Heart left ventricle (tissue), 13 donors: ENCODE measurements around the gene TIMM22.

Experiments used
- CTCF ChIP-seq, 12 donors: fragments of 200-600 bp; sonication (generic) in 4 of 12; IDR thresholded peaks; one replicate each; pipeline versions ENCODE4 v1.5.0 to v1.8.0; 2018 to 2022; ENCODE audit warnings: antibody characterized with exemption in 12 of 12, mild to moderate bottlenecking in 5 of 12
- POLR2A ChIP-seq, 2 donors: fragments of 450-650 bp; IDR thresholded peaks; one replicate each; pipeline ENCODE4 v1.6.1; 2017; ENCODE audit warnings: antibody characterized with exemption in 2 of 2, mild to moderate bottlenecking in 2 of 2, moderate library complexity in 2 of 2
- donor health status: ischemic (EF 13 %, LVEDD 7.1; RV severe dilation, severe dysfunction).
- donor health status: DM: no; HTN: yes; CAD: no.
- donor health status: DM: no; HTN: no; CAD: no.
- donor health status: ischemic (EF 25% LVEDD 6.9; RV normal size, moderate dysfunction).
- donor health status: ischemic (EF 25% LVEDD 5.7; RV mildly dilated, moderate dysfunction).
- donor health status: ischemic (EF 35%, LVEDD 5.7; RV mildly dilated, moderate dysfunction).
- donor health status: nonischemic (EF 11% LVEDD 7.7; RV severe dilation, severe dysfunction).
- donor health status: DM: yes; HTN: yes; CAD: no.
- donor health status: PGD.
- donor health status: ischemic (EF 29% LVEDD 5.4; RV normal size, mild dysfunction).
- donor health status: nonischemic (EF 23%, LVEDD 6.1; RV moderate dilation, normal function).

- TF ChIP-seq CTCF (IDR thresholded peaks at IDR 0.05) (no peak), POLR2A (IDR thresholded peaks at IDR 0.05) (no peak)
Observed at GRCh38 chr17:979212-979538, 17.8 kb upstream of the TIMM22 start.
